Natural killer cell (primary cell): ENCODE measurements around the gene SLFNL1. TPM values are rescaled to one million over a fixed set of nuclear protein-coding genes. Genes with fewer than 3 reads are reported as not detected.

Experiments used
- ATAC-seq, 3 donors: fragments of 150-1000 bp in 2 of 3; fragments of 200-7000 bp in 1 of 3; cut with Tn5 transposase; 1 replicate in 1 of 3; 2 replicates in 2 of 3; pipeline ENCODE4 v1.10.0; 2021; ENCODE audit warnings: mild to moderate bottlenecking in 2 of 3, moderate library complexity in 2 of 3
- DNase-seq, 2 donors: peaks; one replicate each; pipeline versions ENCODE4 v3.0.0 to v3.0.0-alpha.2; 2013 to 2021; ENCODE audit warnings: mixed read lengths in 1 of 2
- H3K27ac ChIP-seq: one replicate; pipeline ENCODE4 v1.5.1; 2013; ENCODE audit warnings: mild to moderate bottlenecking, low read length
- H3K27me3 ChIP-seq: one replicate; pipeline ENCODE4 v1.6.1; 2013; ENCODE audit warnings: low read length; ENCODE audit not compliant: control insufficient read depth, insufficient read depth
- H3K36me3 ChIP-seq: one replicate; pipeline ENCODE4 v1.6.1; 2013; ENCODE audit warnings: low read length; ENCODE audit not compliant: control insufficient read depth, insufficient read depth
- H3K4me1 ChIP-seq: one replicate; pipeline ENCODE4 v1.6.1; 2013; ENCODE audit warnings: low read length; ENCODE audit not compliant: control insufficient read depth, insufficient read depth
- H3K4me3 ChIP-seq: one replicate; pipeline ENCODE4 v1.5.1; 2013; ENCODE audit warnings: low read length
- H3K9me3 ChIP-seq: one replicate; pipeline ENCODE4 v1.6.1; 2013; ENCODE audit warnings: low read length; ENCODE audit not compliant: control insufficient read depth, insufficient read depth
- H3K27ac Mint-ChIP-seq, 2 donors: one replicate each; pipeline ENCODE4 v1.8.0; 2022; ENCODE audit warnings: mild to moderate bottlenecking in 2 of 2, mixed read lengths in 2 of 2, moderate library complexity in 1 of 2
- H3K27me3 Mint-ChIP-seq, 2 donors: one replicate each; pipeline ENCODE4 v1.8.0; 2022; ENCODE audit warnings: low read depth in 2 of 2, mixed read lengths in 2 of 2
- H3K36me3 Mint-ChIP-seq: one replicate; pipeline ENCODE4 v1.8.0; 2022; ENCODE audit warnings: mixed read lengths
- H3K4me1 Mint-ChIP-seq, 2 donors: one replicate each; pipeline ENCODE4 v1.8.0; 2022; ENCODE audit warnings: mixed read lengths in 2 of 2
- H3K4me3 Mint-ChIP-seq: one replicate; pipeline ENCODE4 v1.8.0; 2022; ENCODE audit warnings: mild to moderate bottlenecking, moderate library complexity, mixed read lengths
- H3K9me3 Mint-ChIP-seq, 2 donors: one replicate each; pipeline ENCODE4 v1.8.0; 2022; ENCODE audit warnings: mixed read lengths in 2 of 2
- CTCF ChIP-seq: fragments of 200-600 bp; IDR thresholded peaks from one replicate; pipeline ENCODE4 v1.8.0; 2022; ENCODE audit warnings: antibody characterized with exemption
- WGBS: methylation state at CpG from one replicate; pipeline ENCODE4 v1.1.7; 2013; ENCODE audit warnings: missing lambda C conversion rate; ENCODE audit not compliant: insufficient coverage; 5-methylcytosine and 5-hydroxymethylcytosine counted together
- intact Hi-C: fragments of 100-400 bp; cut with micrococcal nuclease; formaldehyde crosslinking; loops from one replicate; pipeline ENCODE4 v1.14.2; 2022
- total RNA-seq, 4 donors: library from RNA; stranded (reverse); fragments of 120-200 nt in 1 of 4; gene quantifications; one replicate each; pipeline versions ENCODE4 v1.2.3 to v1.2.4, GENCODE V29; 2013 to 2022

The SLFNL1 gene
- total RNA-seq, 3 donors from 2014 or later (not counting 1 experiment from before 2014, with no cell fraction given): 0.09 to 0.18 (median 0.09) TPM

GRCh38 chr1:41041614-41042270 lies 20.2 kb upstream of the SLFNL1 start:
- DNase-seq: no peak
- ATAC-seq: no peak
- intact Hi-C loops: no loop called here
- H3K27ac ChIP-seq: no peak overlapping the region
- no peaks in the 10 kb centered on the region for H3K4me1 ChIP-seq
- no peaks in the 10 kb centered on the region for H3K9me3 ChIP-seq
- no peak overlapping the region for H3K27ac Mint-ChIP-seq
- no peaks in the 10 kb centered on the region for H3K36me3 Mint-ChIP-seq
- H3K4me3 Mint-ChIP-seq: no peak overlapping the region
- H3K9me3 Mint-ChIP-seq: no peaks in the 10 kb centered on the region
- 96% methylated on average over 3 of the region's 3 CpGs for WGBS
- peaks cover 0 to 7% of the 10 kb centered on the region in 2 donors for H3K4me1 Mint-ChIP-seq
- H3K4me3 ChIP-seq: no peak overlapping the region
- H3K27me3 Mint-ChIP-seq: no peaks in the 10 kb centered on the region
- TF ChIP-seq CTCF: no peak
- peaks cover 7% of the 10 kb centered on the region for H3K36me3 ChIP-seq
- no peaks in the 10 kb centered on the region for H3K27me3 ChIP-seq

- no peaks in the 10 kb centered on the region for H3K4me1 ChIP-seq
- no peak for TF ChIP-seq CTCF
- Mint-ChIP-seq H3K27ac (no peak overlapping the region), H3K27me3 (no peaks in the 10 kb centered on the region), H3K4me3 (no peak overlapping the region), H3K9me3 (no peaks in the 10 kb centered on the region), H3K4me1 (no peaks in the 10 kb centered on the region), H3K36me3 (no peaks in the 10 kb centered on the region)
- no peaks in the 10 kb centered on the region for H3K27me3 ChIP-seq
- intact Hi-C loops: no loop called here
- peaks cover 11% of the 10 kb centered on the region for H3K36me3 ChIP-seq
- ATAC-seq (no peak), DNase-seq (no peak)
- no peak overlapping the region for H3K4me3 ChIP-seq
- 100% methylated on average over 3 of the region's 5 CpGs for WGBS
- H3K27ac ChIP-seq: no peak overlapping the region
- H3K9me3 ChIP-seq: no peaks in the 10 kb centered on the region
Observed at GRCh38 chr1:41038110-41038509, 16.6 kb upstream of the SLFNL1 start.

GRCh38 chr1:41037116-41037903 lies 15.8 kb upstream of the SLFNL1 start:
- intact Hi-C loops: no loop called here
- Mint-ChIP-seq H3K4me3 (no peak overlapping the region), H3K4me1 (no peaks in the 10 kb centered on the region), H3K27ac (no peak overlapping the region), H3K27me3 (no peaks in the 10 kb centered on the region), H3K36me3 (no peaks in the 10 kb centered on the region), H3K9me3 (no peaks in the 10 kb centered on the region)
- H3K27ac ChIP-seq: no peak overlapping the region
- DNase-seq (no peak), ATAC-seq (no peak)
- no peaks in the 10 kb centered on the region for H3K27me3 ChIP-seq
- 94% methylated on average over 3 of the region's 3 CpGs for WGBS
- TF ChIP-seq CTCF: no peak
- no peaks in the 10 kb centered on the region for H3K9me3 ChIP-seq
- no peaks in the 10 kb centered on the region for H3K4me1 ChIP-seq
- no peak overlapping the region for H3K4me3 ChIP-seq
- H3K36me3 ChIP-seq: peaks cover 12% of the 10 kb centered on the region
